Endometrial microvascular endothelial cells (primary cell): ENCODE results near the gene SLC5A3. TPM values are rescaled to one million over a fixed set of nuclear protein-coding genes. Genes with fewer than 3 reads are reported as not detected.

ENCODE experiments used
- in situ Hi-C: cut with HindIII; loops from 2 replicates; pipeline ENCODE4 v1.10.0; 2017; ENCODE audit warnings: low sequenced_read_pairs, low pct_unique_long_range_greater_than_20kb; ENCODE audit errors: inconsistent ontology term
- total RNA-seq: library from RNA; depleted of rRNA; stranded (reverse); fragments of >200 nt; gene quantifications from one replicate; pipeline ENCODE4 v1.2.3, GENCODE V29; 2015; ENCODE audit errors: inconsistent ontology term

SLC5A3 gene
- total RNA-seq, 1 donor from 2014 or later = 8.3 TPM

GRCh38 chr21:34092262-34092921 lies 19.0 kb downstream of the SLC5A3 start:
- in situ Hi-C loops = no loop called here

GRCh38 chr21:34093083-34093482 lies 19.7 kb downstream of the SLC5A3 start:
- in situ Hi-C loops = no loop called here

GRCh38 chr21:34094949-34095348 lies 21.6 kb downstream of the SLC5A3 start:
- in situ Hi-C loops = no loop called here

- in situ Hi-C loops = no loop called here
Measured at GRCh38 chr21:34097442-34097841, 24.1 kb downstream of the SLC5A3 start.

GRCh38 chr21:34100337-34100736 lies 27.0 kb downstream of the SLC5A3 start:
- in situ Hi-C loops = no loop called here

- in situ Hi-C loops = no loop called here
Measured at GRCh38 chr21:34100790-34101189, 27.4 kb downstream of the SLC5A3 start.

GRCh38 chr21:34105947-34106541 lies 32.7 kb downstream of the SLC5A3 start:
- in situ Hi-C loops = no loop called here

- in situ Hi-C loops = no loop called here
Measured at GRCh38 chr21:34107606-34108005, 34.2 kb downstream of the SLC5A3 start.

- in situ Hi-C loops = no loop called here
Measured at GRCh38 chr21:34109075-34109474, 35.7 kb downstream of the SLC5A3 start.

GRCh38 chr21:34110594-34111202 lies 37.3 kb downstream of the SLC5A3 start:
- in situ Hi-C loops = no loop called here

- in situ Hi-C loops = no loop called here
Measured at GRCh38 chr21:34112316-34113033, 39.1 kb downstream of the SLC5A3 start.

- in situ Hi-C loops = no loop called here
Measured at GRCh38 chr21:34113842-34114241, 40.5 kb downstream of the SLC5A3 start.

GRCh38 chr21:34115160-34115559 lies 41.8 kb downstream of the SLC5A3 start:
- in situ Hi-C loops = no loop called here

GRCh38 chr21:34116569-34116968 lies 43.2 kb downstream of the SLC5A3 start:
- in situ Hi-C loops = no loop called here

- in situ Hi-C loops = no loop called here
Measured at GRCh38 chr21:34120867-34121266, 47.5 kb downstream of the SLC5A3 start.

- in situ Hi-C loops = no loop called here
Measured at GRCh38 chr21:34122047-34122446, 48.7 kb downstream of the SLC5A3 start.
